ENCODE results near the gene GPR17. TPM values are rescaled to one million over a fixed set of nuclear protein-coding genes. Genes with fewer than 3 reads are reported as not detected.

GPR17 gene
- total RNA-seq, 1 donor from 2014 or later = not detected

- peaks cover 23% of the 10 kb centered on the region for H3K4me1 Mint-ChIP-seq (ENCODE audit: unreplicated experiment)
- no peaks in the 10 kb centered on the region for H3K27me3 Mint-ChIP-seq (ENCODE audit: unreplicated experiment)
- no peaks in the 10 kb centered on the region for H3K9me3 Mint-ChIP-seq (ENCODE audit: unreplicated experiment)
- peaks cover 7% of the 10 kb centered on the region for H3K36me3 Mint-ChIP-seq (ENCODE audit: unreplicated experiment)
- no peak overlapping the region for H3K4me3 Mint-ChIP-seq (ENCODE audit: unreplicated experiment)
- no peak overlapping the region for H3K27ac Mint-ChIP-seq (ENCODE audit: unreplicated experiment)
- no peak for DNase-seq (ENCODE audit: extremely low spot score, unreplicated experiment)
- TF ChIP-seq, protein P1, sequence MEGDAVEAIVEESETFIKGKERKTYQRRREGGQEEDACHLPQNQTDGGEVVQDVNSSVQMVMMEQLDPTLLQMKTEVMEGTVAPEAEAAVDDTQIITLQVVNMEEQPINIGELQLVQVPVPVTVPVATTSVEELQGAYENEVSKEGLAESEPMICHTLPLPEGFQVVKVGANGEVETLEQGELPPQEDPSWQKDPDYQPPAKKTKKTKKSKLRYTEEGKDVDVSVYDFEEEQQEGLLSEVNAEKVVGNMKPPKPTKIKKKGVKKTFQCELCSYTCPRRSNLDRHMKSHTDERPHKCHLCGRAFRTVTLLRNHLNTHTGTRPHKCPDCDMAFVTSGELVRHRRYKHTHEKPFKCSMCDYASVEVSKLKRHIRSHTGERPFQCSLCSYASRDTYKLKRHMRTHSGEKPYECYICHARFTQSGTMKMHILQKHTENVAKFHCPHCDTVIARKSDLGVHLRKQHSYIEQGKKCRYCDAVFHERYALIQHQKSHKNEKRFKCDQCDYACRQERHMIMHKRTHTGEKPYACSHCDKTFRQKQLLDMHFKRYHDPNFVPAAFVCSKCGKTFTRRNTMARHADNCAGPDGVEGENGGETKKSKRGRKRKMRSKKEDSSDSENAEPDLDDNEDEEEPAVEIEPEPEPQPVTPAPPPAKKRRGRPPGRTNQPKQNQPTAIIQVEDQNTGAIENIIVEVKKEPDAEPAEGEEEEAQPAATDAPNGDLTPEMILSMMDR (IDR thresholded peaks at IDR 0.05) = no peak
Observed at GRCh38 chr2:127698553-127699355, 52.8 kb downstream of the GPR17 start.

- DNase-seq (ENCODE audit: extremely low spot score, unreplicated experiment) = no peak
- H3K4me1 Mint-ChIP-seq (ENCODE audit: unreplicated experiment) = peaks cover 39% of the 10 kb centered on the region
- H3K4me3 Mint-ChIP-seq (ENCODE audit: unreplicated experiment) = peak overlapping the region; percentile 88
- H3K36me3 Mint-ChIP-seq (ENCODE audit: unreplicated experiment) = peaks cover 16% of the 10 kb centered on the region
- H3K27me3 Mint-ChIP-seq (ENCODE audit: unreplicated experiment) = no peaks in the 10 kb centered on the region
- peak overlapping the region; percentile 96 for H3K27ac Mint-ChIP-seq (ENCODE audit: unreplicated experiment)
- TF ChIP-seq, protein P1 (IDR thresholded peaks at IDR 0.05) = no peak
- no peaks in the 10 kb centered on the region for H3K9me3 Mint-ChIP-seq (ENCODE audit: unreplicated experiment)
Observed at GRCh38 chr2:127700527-127701192, 54.7 kb downstream of the GPR17 start.

- no peaks in the 10 kb centered on the region for H3K9me3 Mint-ChIP-seq (ENCODE audit: unreplicated experiment)
- DNase-seq (ENCODE audit: extremely low spot score, unreplicated experiment) = peak; percentile 96
Observed at GRCh38 chr2:127701193-127701650, 55.3 kb downstream of the GPR17 start, which contains the start of gene SFT2D3. TSS of gene SFT2D3 (plus strand) at chr2:127701497. CDS start at chr2:127701529, 32 bp downstream.

GRCh38 chr2:127701651-127702394, 55.9 kb downstream of the GPR17 start:
- no peaks in the 10 kb centered on the region for H3K27me3 Mint-ChIP-seq (ENCODE audit: unreplicated experiment)
- TF ChIP-seq, protein P1 (IDR thresholded peaks at IDR 0.05) = peak; percentile 15
- H3K9me3 Mint-ChIP-seq (ENCODE audit: unreplicated experiment) = no peaks in the 10 kb centered on the region
- peak overlapping the region; percentile 96 for H3K27ac Mint-ChIP-seq (ENCODE audit: unreplicated experiment)
- H3K4me3 Mint-ChIP-seq (ENCODE audit: unreplicated experiment) = peak overlapping the region; percentile 78
- DNase-seq (ENCODE audit: extremely low spot score, unreplicated experiment) = peak; percentile 90
- peaks cover 41% of the 10 kb centered on the region for H3K4me1 Mint-ChIP-seq (ENCODE audit: unreplicated experiment)
- peaks cover 20% of the 10 kb centered on the region for H3K36me3 Mint-ChIP-seq (ENCODE audit: unreplicated experiment)

More at GRCh38 chr2:127701193-127701650, 55.3 kb downstream of the GPR17 start, which contains the start of gene SFT2D3:
- H3K27me3 Mint-ChIP-seq (ENCODE audit: unreplicated experiment) = no peaks in the 10 kb centered on the region
- peaks cover 39% of the 10 kb centered on the region for H3K4me1 Mint-ChIP-seq (ENCODE audit: unreplicated experiment)
- peak within 1 kb of the TSS; percentile 96 for H3K27ac Mint-ChIP-seq (ENCODE audit: unreplicated experiment)
- peaks cover 16% of the 10 kb centered on the region for H3K36me3 Mint-ChIP-seq (ENCODE audit: unreplicated experiment)
- H3K4me3 Mint-ChIP-seq (ENCODE audit: unreplicated experiment) = peak within 1 kb of the TSS; percentile 88
- TF ChIP-seq, protein P1 (IDR thresholded peaks at IDR 0.05) = no peak

Other genes with a start within 250 kb of the GPR17 start
- gene PROC, start 227.7 kb upstream of the GPR17 start, total RNA-seq = 1.6 and 2.5 TPM in 2 replicates
- gene IWS1, start 119.7 kb upstream of the GPR17 start, total RNA-seq = 39.8 and 40.9 TPM in 2 replicates
- gene MYO7B, start 110.5 kb upstream of the GPR17 start, total RNA-seq = not detected in 2 replicates
- gene LIMS2, start 29.4 kb downstream of the GPR17 start, total RNA-seq = 49.3 and 51.0 TPM in 2 replicates
- gene SFT2D3, start 55.3 kb downstream of the GPR17 start, total RNA-seq = 7.5 and 8.4 TPM in 2 replicates
- 37.9 and 43.3 TPM in 2 replicates for gene WDR33, start 165.0 kb downstream of the GPR17 start, total RNA-seq
- 26.3 and 28.3 TPM in 2 replicates for gene POLR2D, start 212.0 kb downstream of the GPR17 start, total RNA-seq
- gene AMMECR1L, start 239.8 kb downstream of the GPR17 start, total RNA-seq = 24.5 and 25.8 TPM in 2 replicates

Data from osteocyte (in vitro differentiated cells).